LNCaP clone FGC (cell line): ENCODE data around the gene RUVBL2.
A peak's percentile ranks its signal among the peaks of the same experiment; 100 is the strongest.

ENCODE experiments used
- DNase-seq: peaks from one replicate; pipeline ENCODE4 v3.0.0-alpha.2; 2011; ENCODE audit warnings: low read depth
- H3K4me3 ChIP-seq: 2 replicates; pipeline ENCODE4 v1.5.1; 2011; ENCODE audit warnings: mild to moderate bottlenecking, low read depth, low read length, control low read depth
- TF ChIP-seq, protein P1 (sequence below): IDR thresholded peaks from 2 replicates; pipeline ENCODE4 v1.5.1; 2012; ENCODE audit warnings: mild to moderate bottlenecking; ENCODE audit not compliant: control insufficient read depth, insufficient read depth; ENCODE audit errors: extremely low read depth

The RUVBL2 gene

DNA sequence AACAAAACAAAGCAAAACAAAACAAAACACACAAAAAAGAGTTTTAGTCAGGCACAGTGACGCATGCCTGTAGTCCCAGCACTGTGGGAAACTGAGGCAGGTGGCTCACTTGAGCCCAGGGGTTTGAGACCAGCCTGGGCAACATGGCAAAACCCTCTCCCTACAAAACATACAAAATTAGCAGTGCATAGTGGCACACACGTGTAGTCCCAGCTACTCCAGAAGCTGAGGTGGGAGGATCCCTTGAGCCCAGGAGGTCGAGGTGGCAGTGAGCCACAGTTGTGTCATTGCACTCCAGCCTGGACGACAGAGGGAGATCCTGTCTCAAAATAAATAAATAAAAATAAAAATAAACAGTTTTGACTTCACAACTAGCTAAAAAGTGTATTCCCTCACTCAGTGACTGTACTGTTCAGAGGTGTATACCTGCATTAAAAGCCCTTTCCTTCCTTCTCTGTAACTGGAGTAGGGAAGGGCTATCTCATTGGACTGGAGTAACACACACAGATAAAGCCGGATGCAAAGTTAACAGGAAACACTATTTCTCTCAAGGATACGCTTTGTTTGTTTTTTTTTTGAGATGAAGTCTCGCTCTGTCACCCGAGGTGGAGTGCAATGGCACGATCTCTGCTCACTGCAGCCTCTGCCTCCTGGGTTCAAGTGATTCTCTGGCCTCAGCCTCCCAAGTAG, 42.7 kb upstream of the RUVBL2 start:
- no peak for DNase-seq
- TF ChIP-seq, protein P1, sequence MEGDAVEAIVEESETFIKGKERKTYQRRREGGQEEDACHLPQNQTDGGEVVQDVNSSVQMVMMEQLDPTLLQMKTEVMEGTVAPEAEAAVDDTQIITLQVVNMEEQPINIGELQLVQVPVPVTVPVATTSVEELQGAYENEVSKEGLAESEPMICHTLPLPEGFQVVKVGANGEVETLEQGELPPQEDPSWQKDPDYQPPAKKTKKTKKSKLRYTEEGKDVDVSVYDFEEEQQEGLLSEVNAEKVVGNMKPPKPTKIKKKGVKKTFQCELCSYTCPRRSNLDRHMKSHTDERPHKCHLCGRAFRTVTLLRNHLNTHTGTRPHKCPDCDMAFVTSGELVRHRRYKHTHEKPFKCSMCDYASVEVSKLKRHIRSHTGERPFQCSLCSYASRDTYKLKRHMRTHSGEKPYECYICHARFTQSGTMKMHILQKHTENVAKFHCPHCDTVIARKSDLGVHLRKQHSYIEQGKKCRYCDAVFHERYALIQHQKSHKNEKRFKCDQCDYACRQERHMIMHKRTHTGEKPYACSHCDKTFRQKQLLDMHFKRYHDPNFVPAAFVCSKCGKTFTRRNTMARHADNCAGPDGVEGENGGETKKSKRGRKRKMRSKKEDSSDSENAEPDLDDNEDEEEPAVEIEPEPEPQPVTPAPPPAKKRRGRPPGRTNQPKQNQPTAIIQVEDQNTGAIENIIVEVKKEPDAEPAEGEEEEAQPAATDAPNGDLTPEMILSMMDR = no peak
- no peak overlapping the region for H3K4me3 ChIP-seq

DNA sequence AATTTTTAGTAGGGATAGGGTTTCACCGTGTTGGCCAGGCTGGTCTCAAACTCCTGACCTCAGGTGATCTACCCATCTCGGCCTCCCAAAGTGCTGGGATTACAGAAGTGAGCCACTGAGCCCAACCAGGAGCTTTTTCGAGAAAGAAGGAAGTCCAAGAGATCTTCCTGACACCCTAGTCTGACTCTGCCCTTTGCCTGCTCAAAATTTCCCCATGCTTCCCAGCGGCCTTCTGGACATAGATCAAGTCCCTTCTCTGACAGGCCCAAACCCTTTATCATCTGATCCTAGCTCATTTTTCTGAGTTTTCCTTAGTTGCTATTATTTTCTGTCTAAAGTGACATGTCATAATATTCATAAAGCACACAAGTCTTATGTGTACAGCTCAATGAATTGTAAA, 40.5 kb upstream of the RUVBL2 start:
- H3K4me3 ChIP-seq = no peak overlapping the region
- TF ChIP-seq, protein P1 = no peak
- no peak for DNase-seq

DNA sequence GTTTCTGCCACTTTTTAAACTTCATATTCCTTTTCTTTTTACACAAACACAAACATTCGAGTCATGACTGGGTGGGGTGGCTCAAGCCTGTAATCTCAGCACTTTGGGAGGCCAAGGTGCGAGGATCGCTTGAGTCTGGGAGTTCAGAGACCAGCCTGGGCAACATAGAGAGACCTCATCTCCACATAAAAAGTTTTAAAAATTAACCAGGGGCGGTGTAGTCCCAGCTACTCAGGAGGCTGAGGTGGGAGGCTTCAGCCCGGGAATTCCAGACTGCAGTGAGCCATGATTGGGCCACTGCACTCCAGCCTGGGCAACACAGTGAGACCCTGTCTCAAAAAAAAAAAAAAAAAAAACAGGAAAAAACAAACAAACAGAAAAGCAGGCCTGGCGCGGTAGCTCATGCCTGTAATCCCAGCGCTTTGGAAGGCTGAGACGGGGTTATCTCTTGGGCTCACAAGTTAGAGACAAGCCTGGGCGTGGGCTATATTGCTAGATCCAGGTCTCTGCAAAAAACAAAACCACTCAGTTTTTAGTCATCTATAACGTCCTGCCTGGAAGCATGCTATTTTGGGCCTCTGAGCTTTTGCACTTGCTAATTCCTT, 39.6 kb upstream of the RUVBL2 start:
- TF ChIP-seq, protein P1 = no peak
- H3K4me3 ChIP-seq = 0 out of 2 replicates have a peak overlapping the region, but pooled peaks have one; percentile 1
- no peak for DNase-seq

DNA sequence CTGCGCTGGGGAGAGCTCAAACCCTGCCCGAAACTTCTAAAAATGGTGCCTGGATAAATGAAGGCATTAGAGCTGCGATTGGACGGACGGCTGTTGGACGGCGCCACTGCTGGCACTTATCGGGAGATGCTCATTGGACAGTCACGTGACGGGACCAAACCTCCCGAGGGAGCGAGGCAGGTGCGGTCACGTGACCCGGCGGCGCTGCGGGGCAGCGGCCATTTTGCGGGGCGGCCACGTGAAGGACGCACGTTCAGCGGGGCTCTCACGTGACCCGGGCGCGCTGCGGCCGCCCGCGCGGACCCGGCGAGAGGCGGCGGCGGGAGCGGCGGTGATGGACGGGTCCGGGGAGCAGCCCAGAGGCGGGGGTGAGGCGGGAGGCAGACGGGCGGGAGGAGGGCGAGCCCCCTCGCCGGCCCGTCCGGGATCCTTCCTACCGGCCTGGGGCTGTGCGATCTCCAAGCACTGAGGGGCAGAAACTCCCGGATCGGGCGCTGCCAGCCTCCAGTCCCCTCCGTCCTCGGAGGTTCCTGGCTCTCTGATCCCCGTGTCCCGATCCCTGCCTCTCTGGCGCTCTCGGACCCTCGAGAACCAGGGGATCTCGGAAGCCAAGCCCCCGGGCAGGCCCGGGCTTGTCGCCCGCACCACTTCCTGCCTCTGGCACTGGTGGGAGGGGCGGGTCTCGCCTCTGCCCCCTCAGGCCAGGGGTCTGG, 38.9 kb upstream of the RUVBL2 start, which contains the start of gene BAX:
Gene BAX (plus strand): TSS at position 281 of the 713 bp plus-strand sequence. CDS start 54 bp downstream, at position 335.
- DNase-seq = peak; percentile 79
- peak within 1 kb of the TSS; percentile 88 for H3K4me3 ChIP-seq
- TF ChIP-seq, protein P1 = no peak

DNA sequence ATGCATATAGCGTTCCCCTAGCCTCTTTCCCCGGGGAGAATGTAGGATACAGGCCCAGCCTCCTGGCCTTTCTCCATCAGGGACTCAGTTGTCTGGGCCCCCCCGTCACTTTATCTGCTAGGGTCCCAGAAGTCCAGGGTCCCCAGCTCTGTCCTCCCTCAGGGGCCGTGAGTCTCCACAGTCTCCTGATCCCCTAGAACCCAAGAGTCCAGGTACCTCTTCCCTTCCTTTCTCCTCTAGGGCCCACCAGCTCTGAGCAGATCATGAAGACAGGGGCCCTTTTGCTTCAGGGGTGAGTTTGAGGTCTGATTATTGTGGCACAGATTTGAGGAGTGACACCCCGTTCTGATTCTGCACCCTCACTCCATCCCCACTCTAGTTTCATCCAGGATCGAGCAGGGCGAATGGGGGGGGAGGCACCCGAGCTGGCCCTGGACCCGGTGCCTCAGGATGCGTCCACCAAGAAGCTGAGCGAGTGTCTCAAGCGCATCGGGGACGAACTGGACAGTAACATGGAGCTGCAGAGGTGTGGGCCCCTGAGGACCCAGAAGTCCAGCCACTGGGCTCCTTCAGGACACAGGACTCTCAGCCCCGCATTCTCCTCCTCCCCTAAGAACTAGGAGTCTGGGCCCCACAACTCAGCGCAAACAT, 38.3 kb upstream of the RUVBL2 start:
- TF ChIP-seq, protein P1 = no peak
- H3K4me3 ChIP-seq = peak overlapping the region; percentile 88
- DNase-seq = no peak

DNA sequence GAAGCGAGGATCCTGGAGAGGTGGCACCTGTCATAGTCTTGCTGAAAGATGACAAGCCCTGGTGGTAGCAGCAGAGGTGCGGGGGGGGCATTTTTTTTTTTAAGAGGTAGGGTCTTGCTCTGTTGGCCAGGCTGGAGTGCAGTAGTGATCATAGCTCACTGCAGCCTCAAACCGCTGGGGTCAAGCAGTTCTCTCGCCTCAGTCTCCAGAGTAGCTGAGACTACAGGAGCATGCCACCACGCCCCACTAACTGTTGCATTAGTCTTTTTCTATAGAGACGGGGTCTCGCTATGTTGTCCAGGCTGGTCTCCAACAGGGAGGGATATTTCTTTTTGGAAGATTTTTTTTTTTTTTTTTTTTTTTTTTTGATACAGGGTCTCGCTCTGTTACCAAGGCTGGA, 35.7 kb upstream of the RUVBL2 start:
- no peak for DNase-seq
- H3K4me3 ChIP-seq = no peak overlapping the region
- TF ChIP-seq, protein P1 = no peak
